A549 (cell line): ENCODE results near the gene MVD.

Experiments
- EP300 ChIP-seq, 2 experiments: fragments of >200 bp; sonication (Bioruptor Twin); formaldehyde crosslinking; IDR thresholded peaks; 2 replicates in 1 of 2; 3 replicates in 1 of 2; pipeline ENCODE4 v1.6.1; 2016 to 2017
- MAX ChIP-seq: IDR thresholded peaks from 2 replicates; pipeline ENCODE4 v1.6.1; 2012
- NFE2L2 ChIP-seq: fragments of 150-350 bp; conservative IDR thresholded peaks from 2 replicates; pipeline ENCODE4 v1.6.1; 2014; ENCODE audit warnings: low read length
- POLR2A ChIP-seq: IDR thresholded peaks from 2 replicates; pipeline ENCODE4 v1.6.1; 2012; ENCODE audit warnings: mild to moderate bottlenecking, low read length
- REST ChIP-seq: fragments of 200-600 bp; sonication (generic); IDR thresholded peaks from 2 replicates; pipeline ENCODE4 v1.6.1; 2016; ENCODE audit warnings: antibody characterized with exemption, mild to moderate bottlenecking, moderate library complexity
- ZFP36 ChIP-seq: fragments of 450-650 bp; IDR thresholded peaks from 2 replicates; pipeline ENCODE4 v1.6.1; 2014; ENCODE audit warnings: borderline replicate concordance; ENCODE audit not compliant: partially characterized antibody

- TF ChIP-seq POLR2A (no peak), ZFP36 (no peak), NFE2L2 (no peak), EP300 (IDR thresholded peaks at IDR 0.05) (no peak), REST (no peak), MAX (no peak)
Observed at GRCh38 chr16:88667461-88667860, 4.6 kb upstream of the MVD start.
